Measurements from ENCODE around the gene COX6B1.

The COX6B1 gene

DNA sequence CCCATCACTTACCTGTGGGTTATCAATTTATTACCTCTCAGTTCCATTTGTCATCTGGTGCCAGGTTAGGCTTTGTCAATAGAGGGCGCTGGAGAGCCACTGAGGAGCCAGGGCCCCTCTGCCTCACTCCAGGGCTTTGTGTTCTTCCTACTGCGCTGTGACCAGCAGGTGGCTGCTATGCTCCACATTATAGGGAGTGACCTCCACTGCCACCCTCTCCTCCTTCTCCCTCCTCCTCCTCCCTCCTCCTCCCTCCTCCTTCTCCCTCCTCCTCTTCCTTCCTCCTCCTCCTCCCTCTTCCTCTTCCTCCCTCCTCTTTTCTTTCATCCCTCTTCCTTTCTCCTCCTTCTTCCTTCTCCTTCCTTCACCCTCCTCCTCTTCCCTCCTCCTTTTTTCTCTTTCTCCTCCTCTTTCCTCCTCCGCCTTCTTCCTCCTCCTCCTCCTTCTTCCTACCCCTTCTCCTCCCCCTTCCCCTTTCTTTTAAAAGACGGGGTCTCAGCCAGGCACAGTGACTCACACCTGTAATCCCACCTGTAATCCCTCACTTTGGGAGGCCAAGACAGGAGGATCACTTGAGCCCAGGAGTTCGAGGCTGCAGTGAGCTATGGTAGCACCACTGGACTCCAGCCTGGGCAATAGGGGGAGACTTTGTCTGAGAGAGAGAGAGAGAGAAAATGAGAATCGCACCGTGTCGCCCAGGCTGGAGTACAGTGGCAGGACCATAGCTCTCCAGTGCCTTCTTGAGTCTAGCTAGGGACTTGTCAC is 45.9 kb downstream of the COX6B1 start (continued):
- TF ChIP-seq ZBTB48 (tag by site-specific recombination; IDR thresholded peaks at IDR 0.05): no peak; the same call in 1 of the 2 replicates
- peak; percentile 99 for TF ChIP-seq ZSCAN30 (tag by site-specific recombination; IDR thresholded peaks at IDR 0.05)
- TF ChIP-seq ZNF423 (tag by site-specific recombination; IDR thresholded peaks at IDR 0.05): peak; percentile 65; the same call in 1 of the 2 replicates
- TF ChIP-seq ZNF707 (tag by site-specific recombination; IDR thresholded peaks at IDR 0.05): no peak
- peak; percentile 66; the same call in 1 of the 2 replicates for TF ChIP-seq ZNF18 (tag by site-specific recombination; IDR thresholded peaks at IDR 0.05)
- no peak for TF ChIP-seq OVOL3 (tag by site-specific recombination; IDR thresholded peaks at IDR 0.05)
- peak; percentile 63; the same call in 1 of the 2 replicates for TF ChIP-seq ZNF561 (tag by site-specific recombination; IDR thresholded peaks at IDR 0.05; ENCODE audit: borderline replicate concordance)
- TF ChIP-seq WT1 (tag by site-specific recombination; IDR thresholded peaks at IDR 0.05): peak; percentile 90
- peak; percentile 68; the same call in 1 of the 2 replicates for TF ChIP-seq ZNF548 (tag by site-specific recombination; IDR thresholded peaks at IDR 0.05)
- peak; percentile 75 for TF ChIP-seq KLF9 (tag by site-specific recombination; IDR thresholded peaks at IDR 0.05; ENCODE audit: low read depth)
- TF ChIP-seq, protein P1, sequence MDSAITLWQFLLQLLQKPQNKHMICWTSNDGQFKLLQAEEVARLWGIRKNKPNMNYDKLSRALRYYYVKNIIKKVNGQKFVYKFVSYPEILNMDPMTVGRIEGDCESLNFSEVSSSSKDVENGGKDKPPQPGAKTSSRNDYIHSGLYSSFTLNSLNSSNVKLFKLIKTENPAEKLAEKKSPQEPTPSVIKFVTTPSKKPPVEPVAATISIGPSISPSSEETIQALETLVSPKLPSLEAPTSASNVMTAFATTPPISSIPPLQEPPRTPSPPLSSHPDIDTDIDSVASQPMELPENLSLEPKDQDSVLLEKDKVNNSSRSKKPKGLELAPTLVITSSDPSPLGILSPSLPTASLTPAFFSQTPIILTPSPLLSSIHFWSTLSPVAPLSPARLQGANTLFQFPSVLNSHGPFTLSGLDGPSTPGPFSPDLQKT (IDR thresholded peaks at IDR 0.05; ENCODE audit: borderline replicate concordance, low read depth, low read length): no peak
- TF ChIP-seq MEIS1 (CRISPR knock-in tag; IDR thresholded peaks at IDR 0.05; ENCODE audit: borderline replicate concordance): no peak
- no peak; the same call in 1 of the 2 replicates for TF ChIP-seq ZNF335 (tag by site-specific recombination; conservative IDR thresholded peaks at IDR 0.05)
- TF ChIP-seq ZNF623 (tag by site-specific recombination; IDR thresholded peaks at IDR 0.05): no peak
- TF ChIP-seq, protein P2, sequence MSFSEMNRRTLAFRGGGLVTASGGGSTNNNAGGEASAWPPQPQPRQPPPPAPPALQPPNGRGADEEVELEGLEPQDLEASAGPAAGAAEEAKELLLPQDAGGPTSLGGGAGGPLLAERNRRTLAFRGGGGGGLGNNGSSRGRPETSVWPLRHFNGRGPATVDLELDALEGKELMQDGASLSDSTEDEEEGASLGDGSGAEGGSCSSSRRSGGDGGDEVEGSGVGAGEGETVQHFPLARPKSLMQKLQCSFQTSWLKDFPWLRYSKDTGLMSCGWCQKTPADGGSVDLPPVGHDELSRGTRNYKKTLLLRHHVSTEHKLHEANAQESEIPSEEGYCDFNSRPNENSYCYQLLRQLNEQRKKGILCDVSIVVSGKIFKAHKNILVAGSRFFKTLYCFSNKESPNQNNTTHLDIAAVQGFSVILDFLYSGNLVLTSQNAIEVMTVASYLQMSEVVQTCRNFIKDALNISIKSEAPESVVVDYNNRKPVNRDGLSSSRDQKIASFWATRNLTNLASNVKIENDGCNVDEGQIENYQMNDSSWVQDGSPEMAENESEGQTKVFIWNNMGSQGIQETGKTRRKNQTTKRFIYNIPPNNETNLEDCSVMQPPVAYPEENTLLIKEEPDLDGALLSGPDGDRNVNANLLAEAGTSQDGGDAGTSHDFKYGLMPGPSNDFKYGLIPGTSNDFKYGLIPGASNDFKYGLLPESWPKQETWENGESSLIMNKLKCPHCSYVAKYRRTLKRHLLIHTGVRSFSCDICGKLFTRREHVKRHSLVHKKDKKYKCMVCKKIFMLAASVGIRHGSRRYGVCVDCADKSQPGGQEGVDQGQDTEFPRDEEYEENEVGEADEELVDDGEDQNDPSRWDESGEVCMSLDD (tag by site-specific recombination; IDR thresholded peaks at IDR 0.05): 0 out of 2 replicates have a peak, but pooled peaks have one; percentile 59
- no peak for TF ChIP-seq ZNF48 (tag by site-specific recombination; IDR thresholded peaks at IDR 0.05)
- no peak; the same call in 1 of the 2 replicates for TF ChIP-seq ZNF558 (tag by site-specific recombination; IDR thresholded peaks at IDR 0.05)
- TF ChIP-seq, protein P3, sequence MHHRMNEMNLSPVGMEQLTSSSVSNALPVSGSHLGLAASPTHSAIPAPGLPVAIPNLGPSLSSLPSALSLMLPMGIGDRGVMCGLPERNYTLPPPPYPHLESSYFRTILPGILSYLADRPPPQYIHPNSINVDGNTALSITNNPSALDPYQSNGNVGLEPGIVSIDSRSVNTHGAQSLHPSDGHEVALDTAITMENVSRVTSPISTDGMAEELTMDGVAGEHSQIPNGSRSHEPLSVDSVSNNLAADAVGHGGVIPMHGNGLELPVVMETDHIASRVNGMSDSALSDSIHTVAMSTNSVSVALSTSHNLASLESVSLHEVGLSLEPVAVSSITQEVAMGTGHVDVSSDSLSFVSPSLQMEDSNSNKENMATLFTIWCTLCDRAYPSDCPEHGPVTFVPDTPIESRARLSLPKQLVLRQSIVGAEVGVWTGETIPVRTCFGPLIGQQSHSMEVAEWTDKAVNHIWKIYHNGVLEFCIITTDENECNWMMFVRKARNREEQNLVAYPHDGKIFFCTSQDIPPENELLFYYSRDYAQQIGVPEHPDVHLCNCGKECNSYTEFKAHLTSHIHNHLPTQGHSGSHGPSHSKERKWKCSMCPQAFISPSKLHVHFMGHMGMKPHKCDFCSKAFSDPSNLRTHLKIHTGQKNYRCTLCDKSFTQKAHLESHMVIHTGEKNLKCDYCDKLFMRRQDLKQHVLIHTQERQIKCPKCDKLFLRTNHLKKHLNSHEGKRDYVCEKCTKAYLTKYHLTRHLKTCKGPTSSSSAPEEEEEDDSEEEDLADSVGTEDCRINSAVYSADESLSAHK (tag by site-specific recombination; IDR thresholded peaks at IDR 0.05): peak; percentile 73; the same call in 1 of the 2 replicates
- peak; percentile 71 for TF ChIP-seq KLF1 (tag by site-specific recombination; IDR thresholded peaks at IDR 0.05)
- TF ChIP-seq, protein P4, sequence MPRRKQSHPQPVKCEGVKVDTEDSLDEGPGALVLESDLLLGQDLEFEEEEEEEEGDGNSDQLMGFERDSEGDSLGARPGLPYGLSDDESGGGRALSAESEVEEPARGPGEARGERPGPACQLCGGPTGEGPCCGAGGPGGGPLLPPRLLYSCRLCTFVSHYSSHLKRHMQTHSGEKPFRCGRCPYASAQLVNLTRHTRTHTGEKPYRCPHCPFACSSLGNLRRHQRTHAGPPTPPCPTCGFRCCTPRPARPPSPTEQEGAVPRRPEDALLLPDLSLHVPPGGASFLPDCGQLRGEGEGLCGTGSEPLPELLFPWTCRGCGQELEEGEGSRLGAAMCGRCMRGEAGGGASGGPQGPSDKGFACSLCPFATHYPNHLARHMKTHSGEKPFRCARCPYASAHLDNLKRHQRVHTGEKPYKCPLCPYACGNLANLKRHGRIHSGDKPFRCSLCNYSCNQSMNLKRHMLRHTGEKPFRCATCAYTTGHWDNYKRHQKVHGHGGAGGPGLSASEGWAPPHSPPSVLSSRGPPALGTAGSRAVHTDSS (tag by site-specific recombination; IDR thresholded peaks at IDR 0.05): peak; percentile 98
- TF ChIP-seq ZNF324 (tag by site-specific recombination; IDR thresholded peaks at IDR 0.05): peak; percentile 76
- peak; percentile 97 for TF ChIP-seq ZFP37 (tag by site-specific recombination; IDR thresholded peaks at IDR 0.05)
- no peak for TF ChIP-seq ZNF560 (tag by site-specific recombination; IDR thresholded peaks at IDR 0.05; ENCODE audit: borderline replicate concordance)
- TF ChIP-seq, protein P5, sequence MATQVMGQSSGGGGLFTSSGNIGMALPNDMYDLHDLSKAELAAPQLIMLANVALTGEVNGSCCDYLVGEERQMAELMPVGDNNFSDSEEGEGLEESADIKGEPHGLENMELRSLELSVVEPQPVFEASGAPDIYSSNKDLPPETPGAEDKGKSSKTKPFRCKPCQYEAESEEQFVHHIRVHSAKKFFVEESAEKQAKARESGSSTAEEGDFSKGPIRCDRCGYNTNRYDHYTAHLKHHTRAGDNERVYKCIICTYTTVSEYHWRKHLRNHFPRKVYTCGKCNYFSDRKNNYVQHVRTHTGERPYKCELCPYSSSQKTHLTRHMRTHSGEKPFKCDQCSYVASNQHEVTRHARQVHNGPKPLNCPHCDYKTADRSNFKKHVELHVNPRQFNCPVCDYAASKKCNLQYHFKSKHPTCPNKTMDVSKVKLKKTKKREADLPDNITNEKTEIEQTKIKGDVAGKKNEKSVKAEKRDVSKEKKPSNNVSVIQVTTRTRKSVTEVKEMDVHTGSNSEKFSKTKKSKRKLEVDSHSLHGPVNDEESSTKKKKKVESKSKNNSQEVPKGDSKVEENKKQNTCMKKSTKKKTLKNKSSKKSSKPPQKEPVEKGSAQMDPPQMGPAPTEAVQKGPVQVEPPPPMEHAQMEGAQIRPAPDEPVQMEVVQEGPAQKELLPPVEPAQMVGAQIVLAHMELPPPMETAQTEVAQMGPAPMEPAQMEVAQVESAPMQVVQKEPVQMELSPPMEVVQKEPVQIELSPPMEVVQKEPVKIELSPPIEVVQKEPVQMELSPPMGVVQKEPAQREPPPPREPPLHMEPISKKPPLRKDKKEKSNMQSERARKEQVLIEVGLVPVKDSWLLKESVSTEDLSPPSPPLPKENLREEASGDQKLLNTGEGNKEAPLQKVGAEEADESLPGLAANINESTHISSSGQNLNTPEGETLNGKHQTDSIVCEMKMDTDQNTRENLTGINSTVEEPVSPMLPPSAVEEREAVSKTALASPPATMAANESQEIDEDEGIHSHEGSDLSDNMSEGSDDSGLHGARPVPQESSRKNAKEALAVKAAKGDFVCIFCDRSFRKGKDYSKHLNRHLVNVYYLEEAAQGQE (tag by site-specific recombination; IDR thresholded peaks at IDR 0.05): peak; percentile 56
- no peak for TF ChIP-seq ZNF133 (tag by site-specific recombination; IDR thresholded peaks at IDR 0.05)
- no peak; the same call in 1 of the 2 replicates for TF ChIP-seq OSR2 (tag by site-specific recombination; IDR thresholded peaks at IDR 0.05)
- peak; percentile 86; the same call in 1 of the 2 replicates for TF ChIP-seq ZNF239 (tag by site-specific recombination; IDR thresholded peaks at IDR 0.05)

Data from HEK293 (cell line).